ENCODE results near the gene CSAG1. TPM values are rescaled to one million over a fixed set of nuclear protein-coding genes. Genes with fewer than 3 reads are reported as not detected.

Gene CSAG1
- not detected in 2 replicates for total RNA-seq

GRCh38 chrX:152733261-152733975, at the start of gene CSAG1, which contains the start of gene MAGEA12:
TSS of gene CSAG1 (minus strand) at chrX:152733721. CDS start at chrX:152732460, 1,261 bp downstream.
TSS of gene MAGEA12 (plus strand) at chrX:152733757. CDS start at chrX:152736162, 2,405 bp downstream.

GRCh38 chrX:152769549-152770289, 36.2 kb upstream of the CSAG1 start, which contains the start of gene MAGEA6:
TSS of gene MAGEA6 (minus strand) at chrX:152769689. CDS start at chrX:152767650, 2,039 bp downstream.

GRCh38 chrX:152758918-152759317, 25.4 kb upstream of the CSAG1 start, which contains the start of gene CSAG3:
TSS of gene CSAG3 (plus strand) at chrX:152759218.

GRCh38 chrX:152753686-152754650, 20.4 kb upstream of the CSAG1 start, which contains the start of gene MAGEA2:
TSS of gene MAGEA2 (minus strand) at chrX:152753842. CDS start at chrX:152751363, 2,479 bp downstream.

GRCh38 chrX:152713815-152714787, 19.4 kb downstream of the CSAG1 start, which contains the start of gene MAGEA2B:
TSS of gene MAGEA2B (plus strand) at chrX:152714628. CDS start at chrX:152717107, 2,479 bp downstream.

GRCh38 chrX:152709173-152709572, 24.3 kb downstream of the CSAG1 start, which contains the start of gene CSAG2:
TSS of gene CSAG2 (minus strand) at chrX:152709273. CDS start at chrX:152709112, 161 bp downstream.

GRCh38 chrX:152697952-152698931, 35.3 kb downstream of the CSAG1 start, which contains the start of gene MAGEA3:
TSS of gene MAGEA3 (plus strand) at chrX:152698794. CDS start at chrX:152700833, 2,039 bp downstream.

Other genes with a start within 250 kb of the CSAG1 start
- gene GABRQ, start 95.8 kb downstream of the CSAG1 start, total RNA-seq, result under 0.01 and 0.17 TPM in 2 replicates
- not detected in 2 replicates for gene MAGEA3, start 34.9 kb downstream of the CSAG1 start, total RNA-seq
- gene CSAG2, start 24.4 kb downstream of the CSAG1 start, total RNA-seq, result not detected in 2 replicates
- gene MAGEA2B, start 19.1 kb downstream of the CSAG1 start, total RNA-seq, result not detected in 2 replicates
- gene MAGEA12, start within 50 bp of the CSAG1 start, total RNA-seq, result not detected in 2 replicates
- not detected in 2 replicates for gene MAGEA2, start 20.1 kb upstream of the CSAG1 start, total RNA-seq
- not detected in 2 replicates for gene CSAG3, start 25.5 kb upstream of the CSAG1 start, total RNA-seq
- gene MAGEA6, start 36.0 kb upstream of the CSAG1 start, total RNA-seq, result not detected in 2 replicates
- gene CETN2, start 97.0 kb upstream of the CSAG1 start, total RNA-seq, result 47.1 and 54.7 TPM in 2 replicates
- gene NSDHL, start 97.3 kb upstream of the CSAG1 start, total RNA-seq, result 14.9 and 22.4 TPM in 2 replicates
- gene ZNF185, start 164.3 kb upstream of the CSAG1 start, total RNA-seq, result 1.3 and 1.5 TPM in 2 replicates

Data from smooth muscle cell of trachea (primary cell).